ENCODE data around the gene TTC13.

DNA sequence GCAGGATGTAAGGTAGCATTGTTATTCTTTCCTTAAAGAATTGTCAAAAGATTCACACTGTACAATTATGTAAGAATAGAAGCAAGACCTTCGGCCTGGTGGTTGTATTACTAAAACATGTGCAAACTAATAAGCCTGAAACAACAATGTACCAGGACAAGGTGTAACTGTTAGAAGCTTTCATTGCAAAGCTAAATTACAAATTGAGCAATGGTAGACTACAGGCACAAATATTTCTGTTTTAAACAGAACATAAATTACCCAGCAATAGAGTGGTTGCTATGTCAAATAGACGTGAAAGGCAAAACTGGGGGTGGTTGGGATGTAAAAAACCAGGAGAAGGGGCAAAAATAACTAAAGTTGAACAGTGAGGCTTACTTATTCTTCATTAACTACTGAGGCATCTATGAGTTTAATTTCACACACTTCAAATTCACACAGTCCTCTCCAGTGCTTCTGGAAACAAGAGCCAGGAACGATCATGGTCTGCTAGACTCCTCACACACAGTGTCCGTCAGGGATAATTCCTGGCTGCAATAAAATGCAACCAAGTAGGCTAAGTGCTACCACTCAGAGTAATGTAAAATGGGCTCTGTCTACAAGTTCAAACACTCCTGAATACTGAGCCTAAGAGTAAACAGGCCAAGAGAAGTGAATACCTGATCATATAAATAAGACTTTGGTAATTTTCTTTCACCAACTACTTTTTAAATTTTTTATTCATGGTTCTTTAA, 71.0 kb downstream of the TTC13 start:
- no peak for TF ChIP-seq POLR2A (IDR thresholded peaks at IDR 0.05)
- TF ChIP-seq, protein P1, sequence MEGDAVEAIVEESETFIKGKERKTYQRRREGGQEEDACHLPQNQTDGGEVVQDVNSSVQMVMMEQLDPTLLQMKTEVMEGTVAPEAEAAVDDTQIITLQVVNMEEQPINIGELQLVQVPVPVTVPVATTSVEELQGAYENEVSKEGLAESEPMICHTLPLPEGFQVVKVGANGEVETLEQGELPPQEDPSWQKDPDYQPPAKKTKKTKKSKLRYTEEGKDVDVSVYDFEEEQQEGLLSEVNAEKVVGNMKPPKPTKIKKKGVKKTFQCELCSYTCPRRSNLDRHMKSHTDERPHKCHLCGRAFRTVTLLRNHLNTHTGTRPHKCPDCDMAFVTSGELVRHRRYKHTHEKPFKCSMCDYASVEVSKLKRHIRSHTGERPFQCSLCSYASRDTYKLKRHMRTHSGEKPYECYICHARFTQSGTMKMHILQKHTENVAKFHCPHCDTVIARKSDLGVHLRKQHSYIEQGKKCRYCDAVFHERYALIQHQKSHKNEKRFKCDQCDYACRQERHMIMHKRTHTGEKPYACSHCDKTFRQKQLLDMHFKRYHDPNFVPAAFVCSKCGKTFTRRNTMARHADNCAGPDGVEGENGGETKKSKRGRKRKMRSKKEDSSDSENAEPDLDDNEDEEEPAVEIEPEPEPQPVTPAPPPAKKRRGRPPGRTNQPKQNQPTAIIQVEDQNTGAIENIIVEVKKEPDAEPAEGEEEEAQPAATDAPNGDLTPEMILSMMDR (IDR thresholded peaks at IDR 0.05), result no peak
